ENCODE results near the gene GREB1L.

DNA sequence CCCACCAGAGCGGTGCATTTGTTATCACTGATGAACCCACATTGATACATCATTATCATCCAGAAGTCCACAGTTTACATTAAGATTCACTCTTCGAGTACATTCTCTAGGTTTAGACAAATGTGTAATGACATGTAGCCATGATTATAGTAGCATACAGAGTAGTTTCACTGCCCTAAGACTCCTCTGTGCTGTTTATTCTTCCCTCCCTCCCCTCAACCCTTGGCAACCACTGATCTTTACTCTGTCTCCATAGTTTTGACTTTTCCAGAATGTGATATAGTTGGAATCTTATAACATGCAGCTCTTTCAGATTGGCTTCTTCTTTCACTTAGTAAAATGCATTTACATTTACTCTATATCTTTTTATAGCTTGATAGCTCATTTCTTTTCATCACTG is 31.2 kb upstream of the GREB1L start:
- TF ChIP-seq HDAC1 (IDR thresholded peaks at IDR 0.05) = no peak
- no peak for TF ChIP-seq ETV1 (tag; conservative IDR thresholded peaks at IDR 0.05; ENCODE audit: low read depth)
- TF ChIP-seq POLR2AphosphoS5 (IDR thresholded peaks at IDR 0.05; ENCODE audit: control insufficient read depth, insufficient read depth, low read depth, low read length) = no peak
- no peak for TF ChIP-seq PHF20 (IDR thresholded peaks at IDR 0.05; ENCODE audit: partially characterized antibody)
- no peak for TF ChIP-seq DPF2 (IDR thresholded peaks at IDR 0.05)
- TF ChIP-seq MAZ (CRISPR knock-in tag; conservative IDR thresholded peaks at IDR 0.05 in 1 of 2, IDR thresholded peaks at IDR 0.05 in 1 of 2) = no peak
- TF ChIP-seq KAT2B (IDR thresholded peaks at IDR 0.05; ENCODE audit: low read depth, low read length) = no peak
- no peak for TF ChIP-seq EHMT2 (IDR thresholded peaks at IDR 0.05)
- no peak for TF ChIP-seq SNAPC5 (CRISPR knock-in tag; IDR thresholded peaks at IDR 0.05)
- TF ChIP-seq, protein P1, sequence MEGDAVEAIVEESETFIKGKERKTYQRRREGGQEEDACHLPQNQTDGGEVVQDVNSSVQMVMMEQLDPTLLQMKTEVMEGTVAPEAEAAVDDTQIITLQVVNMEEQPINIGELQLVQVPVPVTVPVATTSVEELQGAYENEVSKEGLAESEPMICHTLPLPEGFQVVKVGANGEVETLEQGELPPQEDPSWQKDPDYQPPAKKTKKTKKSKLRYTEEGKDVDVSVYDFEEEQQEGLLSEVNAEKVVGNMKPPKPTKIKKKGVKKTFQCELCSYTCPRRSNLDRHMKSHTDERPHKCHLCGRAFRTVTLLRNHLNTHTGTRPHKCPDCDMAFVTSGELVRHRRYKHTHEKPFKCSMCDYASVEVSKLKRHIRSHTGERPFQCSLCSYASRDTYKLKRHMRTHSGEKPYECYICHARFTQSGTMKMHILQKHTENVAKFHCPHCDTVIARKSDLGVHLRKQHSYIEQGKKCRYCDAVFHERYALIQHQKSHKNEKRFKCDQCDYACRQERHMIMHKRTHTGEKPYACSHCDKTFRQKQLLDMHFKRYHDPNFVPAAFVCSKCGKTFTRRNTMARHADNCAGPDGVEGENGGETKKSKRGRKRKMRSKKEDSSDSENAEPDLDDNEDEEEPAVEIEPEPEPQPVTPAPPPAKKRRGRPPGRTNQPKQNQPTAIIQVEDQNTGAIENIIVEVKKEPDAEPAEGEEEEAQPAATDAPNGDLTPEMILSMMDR (IDR thresholded peaks at IDR 0.05 in 2 of 3, conservative IDR thresholded peaks at IDR 0.05 in 1 of 3; ENCODE audit: insufficient read depth in 2 of 3, low read depth in 1 of 3, low read length in 3 of 3) = no peak
